ENCODE measurements around the gene SBF2.

The SBF2 gene

DNA sequence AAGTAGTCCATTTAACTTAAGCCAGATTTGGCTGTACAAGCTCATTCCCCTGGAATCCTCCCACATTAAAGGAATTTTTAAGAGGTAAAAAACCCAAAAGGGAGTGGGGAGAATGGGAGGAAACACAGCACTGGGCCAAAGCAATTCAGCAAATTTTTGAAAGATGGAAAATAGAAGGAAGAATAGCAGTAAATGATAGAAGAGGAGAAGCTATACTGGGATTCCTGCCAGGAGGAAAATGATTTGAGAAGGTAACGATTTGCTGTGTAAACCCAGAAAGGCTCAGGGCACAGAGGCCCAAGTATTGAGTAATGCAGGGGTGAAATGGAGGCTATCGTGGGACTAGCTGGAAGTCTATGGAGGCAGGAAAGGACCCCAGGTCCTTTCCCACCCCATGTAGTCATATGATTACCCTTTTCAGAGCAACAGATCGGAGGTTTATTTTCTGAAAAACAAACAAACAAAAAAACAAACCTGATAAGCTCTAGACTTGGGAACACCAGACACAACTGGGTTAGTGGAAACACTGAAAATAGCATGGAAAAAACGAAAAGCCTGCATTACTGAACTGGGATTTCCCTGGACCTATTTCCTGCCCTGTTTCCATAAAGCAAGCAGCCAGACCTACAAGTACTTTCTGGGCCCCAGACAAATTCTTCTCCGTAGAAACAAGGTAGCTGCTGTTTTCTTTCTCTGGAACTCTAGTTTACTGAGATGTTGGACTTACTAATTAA is 490.2 kb downstream of the SBF2 start:
- intact Hi-C loops (cut with DNase I) = no loop called here
- DNase-seq = no peak

DNA sequence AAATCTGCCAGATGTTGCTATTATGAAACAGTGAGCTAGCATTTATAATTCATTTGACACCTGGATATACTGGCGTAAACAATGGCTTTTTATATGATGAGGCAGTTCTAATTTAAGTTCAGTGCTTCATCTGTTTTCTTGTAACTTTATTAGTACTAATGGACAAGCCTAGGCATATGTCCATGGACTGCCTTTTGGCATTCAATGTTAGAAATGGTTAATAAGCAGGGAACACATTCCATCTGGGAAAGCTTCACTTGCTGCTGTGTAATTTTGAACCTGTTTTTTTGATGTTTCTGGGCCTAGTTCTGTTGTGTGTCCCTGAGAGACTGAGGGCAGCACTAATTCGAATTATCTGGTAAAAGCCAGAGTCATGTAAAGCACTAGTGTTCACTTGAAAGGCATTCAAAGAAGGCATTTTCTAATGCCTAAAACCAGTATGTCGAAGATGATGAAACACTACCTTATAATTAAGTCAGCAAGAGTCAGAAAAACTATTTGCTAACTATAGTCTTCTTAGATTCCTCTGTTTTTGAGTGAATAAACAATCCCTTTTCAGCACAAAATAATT is 491.6 kb downstream of the SBF2 start:
- intact Hi-C loops (cut with DNase I) = no loop called here

DNA sequence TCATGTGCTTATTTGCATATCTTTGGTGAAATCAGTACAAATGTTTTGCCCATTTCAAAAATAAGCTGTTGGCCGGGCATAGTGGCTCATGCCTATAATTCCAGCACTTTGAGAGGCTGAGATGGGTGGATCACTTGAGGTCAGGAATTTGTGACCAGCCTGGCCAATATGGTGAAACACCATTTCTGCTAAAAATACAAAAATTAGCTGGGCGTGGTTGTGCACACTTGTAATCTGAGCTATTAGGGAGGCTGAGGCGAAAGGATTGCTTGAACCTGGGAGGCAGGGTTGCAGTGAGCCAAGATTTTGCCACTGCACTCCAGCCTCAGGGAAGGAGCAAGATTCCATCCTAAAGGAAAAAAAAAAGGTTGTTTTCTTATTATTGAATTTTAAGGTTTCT is 494.1 kb downstream of the SBF2 start:
- no peak for DNase-seq
- intact Hi-C loops (cut with DNase I) = no loop called here

More for the DNA sequence above, 491.6 kb downstream of the SBF2 start:
- DNase-seq = no peak

DNA sequence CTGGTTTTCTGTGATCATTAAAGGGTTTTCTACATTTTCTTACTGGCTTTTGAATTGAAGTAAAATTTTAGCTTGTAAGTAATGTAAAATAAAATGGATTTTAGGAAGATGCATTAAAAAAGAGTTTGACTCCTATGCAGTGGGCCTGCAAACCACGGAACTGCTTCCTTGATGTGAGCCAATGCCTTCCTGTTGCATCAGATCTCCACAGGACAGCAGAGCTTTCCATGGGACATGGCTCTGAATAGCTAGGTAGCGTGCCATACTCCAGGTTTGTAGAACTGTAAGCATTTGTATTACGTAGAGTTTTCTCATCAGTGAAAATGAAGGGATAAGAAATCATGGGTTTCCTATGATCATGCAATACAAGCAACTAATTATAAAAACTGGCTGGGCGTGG is 496.7 kb downstream of the SBF2 start:
- intact Hi-C loops (cut with DNase I) = no loop called here
- DNase-seq = no peak

DNA sequence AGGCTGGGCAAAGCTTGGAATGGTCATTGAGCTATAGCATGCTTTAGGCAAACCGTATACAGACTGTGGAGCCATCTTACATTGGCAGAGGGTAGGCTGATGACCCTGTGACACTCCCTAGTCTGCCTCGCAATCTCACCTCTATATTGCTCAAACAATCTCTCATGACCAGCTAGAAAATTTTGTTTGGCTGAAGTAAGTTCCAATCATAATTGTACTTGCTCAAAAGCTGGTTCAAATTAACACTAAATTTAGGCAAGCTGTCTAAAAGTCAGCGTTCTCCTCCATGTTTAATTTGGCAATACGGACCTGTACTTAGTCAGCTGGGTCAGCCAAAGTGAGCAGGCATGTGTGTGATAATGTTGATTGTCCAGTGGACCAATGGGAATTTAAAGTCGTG is 497.2 kb downstream of the SBF2 start:
- DNase-seq = no peak
- intact Hi-C loops (cut with DNase I) = no loop called here

DNA sequence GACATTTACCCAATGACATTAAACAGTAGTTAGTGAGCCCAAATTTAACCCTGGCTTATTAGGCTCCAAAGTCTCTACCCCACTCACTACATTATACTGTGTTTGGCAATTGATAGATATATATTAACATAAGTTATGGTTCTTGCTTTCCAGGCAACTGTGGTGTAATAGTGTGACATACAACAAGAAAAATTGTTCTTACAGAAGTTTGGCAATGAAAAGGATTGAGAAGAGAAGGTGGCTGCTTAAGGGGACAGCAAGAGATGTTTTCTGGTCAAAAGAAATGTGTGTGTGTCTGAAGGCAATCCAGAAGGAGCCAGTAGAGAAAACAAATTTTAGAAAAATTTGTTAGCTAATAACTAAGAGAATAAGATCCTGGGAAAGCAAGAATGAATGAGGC is 497.8 kb downstream of the SBF2 start:
- no peak for DNase-seq
- intact Hi-C loops (cut with DNase I) = no loop called here

DNA sequence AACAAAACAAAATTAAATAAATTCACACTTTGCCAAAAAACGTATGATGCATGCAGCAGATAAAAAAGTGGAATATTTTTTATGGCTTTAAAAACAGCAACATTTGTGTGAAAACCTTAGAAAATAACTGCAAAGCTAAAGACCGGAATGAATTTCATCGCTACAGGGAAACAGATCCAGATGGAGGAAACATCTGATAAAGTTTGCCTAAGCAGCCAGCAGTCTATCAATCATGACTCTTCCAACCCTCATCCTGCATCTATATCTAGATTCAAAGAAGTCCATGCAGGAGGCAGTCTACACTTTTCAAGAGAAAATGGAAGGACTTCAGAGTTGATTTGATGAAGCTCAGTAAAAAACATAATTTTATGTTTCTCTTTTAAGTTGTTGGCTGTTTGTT is 503.3 kb downstream of the SBF2 start:
- intact Hi-C loops (cut with DNase I) = no loop called here
- no peak for DNase-seq

DNA sequence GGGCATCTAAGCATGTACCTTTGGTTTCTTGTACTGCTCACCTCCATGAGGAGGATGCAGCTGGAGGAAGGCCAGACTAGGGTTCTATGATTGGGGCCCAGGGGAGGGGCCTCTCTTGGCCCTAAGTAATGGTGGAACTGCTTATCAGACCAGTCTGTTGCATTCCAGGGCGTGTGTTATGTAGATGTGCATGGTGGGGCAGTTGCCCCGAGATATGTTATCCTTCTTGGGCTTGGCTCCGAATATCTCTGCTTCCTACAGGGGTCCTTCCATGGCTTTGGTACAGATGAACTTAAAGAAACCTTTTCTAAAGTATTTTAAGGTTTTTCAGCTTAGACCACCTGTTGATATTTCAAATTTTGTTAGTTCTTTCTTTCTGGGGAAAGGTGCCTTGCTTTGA is 504.1 kb downstream of the SBF2 start:
- DNase-seq = no peak
- intact Hi-C loops (cut with DNase I) = no loop called here

DNA sequence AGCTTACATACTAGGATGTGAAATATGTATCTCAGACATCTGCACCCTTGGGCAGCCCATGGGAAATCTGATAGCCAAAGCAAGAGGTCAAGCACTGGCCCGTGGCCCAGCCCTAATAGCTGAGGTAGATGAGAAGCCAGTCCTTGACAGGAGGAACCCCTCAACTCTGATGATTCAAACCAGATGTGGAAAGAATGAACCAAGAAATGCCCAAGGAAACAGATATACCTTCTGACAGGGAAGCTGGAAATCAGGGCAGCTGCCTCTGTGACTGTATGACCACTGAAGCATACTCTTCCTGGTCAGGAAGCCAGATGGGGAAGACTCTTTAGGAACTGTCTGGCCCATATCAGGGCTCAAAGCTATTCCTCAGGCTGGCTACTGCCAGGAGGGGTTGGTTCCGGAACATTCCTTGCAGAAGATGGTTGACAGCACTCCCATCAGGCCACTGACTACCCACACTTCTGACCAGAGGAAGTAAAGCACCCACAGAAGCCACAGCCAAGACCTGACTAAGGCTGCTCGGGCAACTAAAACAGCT is 506.0 kb downstream of the SBF2 start:
- peak in 2 of 10 donors; percentile 9 to 73 for DNase-seq
- intact Hi-C loops (cut with DNase I) = no loop called here

DNA sequence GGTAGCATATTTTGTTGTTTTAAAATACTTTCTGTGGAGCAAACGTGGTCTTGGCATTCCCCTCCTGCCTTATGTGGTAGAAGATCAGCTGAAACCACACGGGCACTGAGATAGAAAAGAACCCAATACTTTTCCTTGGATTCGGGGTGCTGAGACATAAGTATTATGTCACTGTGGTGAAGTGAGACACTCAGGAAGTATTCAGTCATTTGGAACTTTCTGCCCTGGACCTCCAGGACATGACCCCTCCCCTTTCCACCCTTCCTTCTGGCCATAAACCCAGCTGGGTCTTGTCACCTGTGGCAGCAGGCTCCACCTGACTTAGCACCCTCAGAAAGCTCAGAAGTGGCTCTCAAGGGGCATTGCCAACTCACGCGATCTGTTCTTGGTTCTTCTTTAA is 506.8 kb downstream of the SBF2 start:
- no peak for DNase-seq
- intact Hi-C loops (cut with DNase I) = no loop called here

DNA sequence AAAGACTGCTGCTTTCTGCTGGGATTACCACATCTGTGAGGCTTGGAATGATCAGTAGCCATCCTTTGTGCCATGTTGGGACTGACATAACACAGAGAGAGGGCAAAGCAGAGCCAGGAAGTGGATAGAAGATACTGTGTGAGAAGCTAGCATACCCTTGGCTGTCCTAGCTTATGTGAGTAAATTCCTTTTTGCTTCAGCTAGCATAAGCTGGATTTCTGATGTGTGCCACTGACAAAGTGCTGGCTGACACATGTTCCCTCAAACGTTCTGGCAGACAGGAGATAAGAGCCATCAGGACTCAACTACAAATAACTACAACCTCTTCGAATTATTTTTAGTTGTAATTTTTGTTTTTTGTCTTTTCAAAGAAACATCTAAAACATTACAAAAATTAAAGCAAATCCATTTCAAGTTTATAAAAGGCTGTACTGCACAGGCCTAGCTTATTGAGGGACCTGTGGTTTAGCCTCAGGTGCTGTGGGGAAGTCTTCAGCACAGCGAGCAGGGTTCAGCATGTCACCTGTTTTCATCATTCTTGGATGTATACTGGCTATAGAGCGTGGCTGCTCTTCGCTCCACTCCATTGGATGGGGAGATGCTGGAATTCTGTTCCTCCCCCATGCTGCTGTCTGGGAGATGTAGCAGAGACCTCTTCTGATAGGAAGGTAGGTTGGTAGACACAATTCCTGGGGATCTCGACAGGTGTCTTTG is 509.3 kb downstream of the SBF2 start:
- no peak for DNase-seq
- intact Hi-C loops (cut with DNase I) = no loop called here

DNA sequence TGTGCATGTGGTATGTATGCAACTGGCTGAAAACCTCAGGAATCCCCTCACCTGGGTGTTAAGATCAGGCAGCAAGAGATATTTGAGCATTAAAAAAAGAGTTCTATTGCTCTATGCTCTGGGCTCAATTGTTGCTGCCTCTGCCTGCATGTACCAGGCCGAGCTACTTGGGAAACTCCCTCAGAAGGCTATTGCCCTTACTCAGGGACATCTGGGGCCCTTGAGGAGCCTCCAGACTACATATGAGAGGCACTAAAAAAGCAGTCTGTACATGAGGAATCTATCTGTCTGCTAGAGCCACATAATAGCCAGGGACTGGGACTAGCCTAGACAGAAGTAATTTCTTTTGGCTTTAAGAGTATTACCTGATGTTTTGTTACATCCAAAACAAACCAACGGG is 510.0 kb downstream of the SBF2 start:
- DNase-seq = no peak
- intact Hi-C loops (cut with DNase I) = no loop called here

DNA sequence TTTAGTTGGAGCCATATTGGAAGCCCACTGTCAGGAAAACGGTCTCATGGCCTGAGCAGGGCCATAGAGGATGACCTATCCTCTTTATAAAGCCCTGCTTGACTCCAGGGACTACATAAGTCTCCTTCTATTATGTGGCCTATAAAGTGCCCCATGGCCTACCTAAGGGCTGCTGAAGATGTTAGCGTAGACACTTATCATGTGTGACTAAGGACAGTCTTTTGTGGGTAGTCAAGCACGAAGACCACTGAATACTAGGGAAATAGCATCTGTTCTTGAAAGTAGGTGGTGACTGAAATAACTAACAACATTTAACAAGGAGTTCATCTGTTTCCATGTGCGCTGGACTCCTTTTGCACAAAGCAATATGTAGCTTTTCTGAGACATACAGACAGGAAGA is 513.1 kb downstream of the SBF2 start:
- DNase-seq = no peak
- intact Hi-C loops (cut with DNase I) = no loop called here

DNA sequence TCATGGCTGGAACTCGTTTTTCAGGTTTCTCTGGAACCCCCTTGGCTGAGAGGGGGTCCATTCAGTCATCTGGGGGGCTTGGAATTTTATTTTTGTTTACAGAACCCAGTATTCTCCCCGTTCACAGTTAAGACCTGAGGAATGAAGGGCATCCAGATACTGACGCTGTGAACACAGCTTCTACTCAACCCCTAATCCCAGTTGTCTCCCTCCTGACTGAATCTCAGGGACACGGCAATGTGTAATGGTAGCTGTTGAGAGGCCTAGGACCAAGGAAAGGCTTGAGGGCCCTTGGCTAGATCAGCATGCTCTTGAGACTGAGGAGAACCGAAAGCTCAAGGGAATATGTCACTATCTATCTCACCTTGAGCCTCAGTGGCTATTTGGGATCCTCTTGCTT is 516.5 kb downstream of the SBF2 start:
- DNase-seq = no peak
- intact Hi-C loops (cut with DNase I) = no loop called here

DNA sequence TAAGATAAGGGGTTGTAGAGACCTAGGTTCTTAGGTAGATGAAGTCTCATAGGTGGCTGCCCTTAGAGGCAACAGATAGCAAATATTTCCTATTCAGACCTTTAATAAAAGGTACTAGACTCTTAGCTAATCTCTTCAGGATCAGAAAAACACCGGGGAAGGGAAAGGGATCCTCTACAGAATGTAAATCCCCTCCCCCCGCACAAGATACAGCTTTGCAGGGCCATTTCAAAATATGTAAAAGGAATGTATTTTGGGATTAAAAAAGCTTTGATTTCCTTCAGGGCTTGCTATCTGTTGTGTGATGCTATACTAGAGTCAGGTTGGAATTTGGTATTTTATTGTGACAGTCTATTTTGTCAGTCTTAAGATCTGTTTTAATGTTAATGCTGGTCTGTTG is 517.0 kb downstream of the SBF2 start:
- no peak for DNase-seq
- intact Hi-C loops (cut with DNase I) = no loop called here

DNA sequence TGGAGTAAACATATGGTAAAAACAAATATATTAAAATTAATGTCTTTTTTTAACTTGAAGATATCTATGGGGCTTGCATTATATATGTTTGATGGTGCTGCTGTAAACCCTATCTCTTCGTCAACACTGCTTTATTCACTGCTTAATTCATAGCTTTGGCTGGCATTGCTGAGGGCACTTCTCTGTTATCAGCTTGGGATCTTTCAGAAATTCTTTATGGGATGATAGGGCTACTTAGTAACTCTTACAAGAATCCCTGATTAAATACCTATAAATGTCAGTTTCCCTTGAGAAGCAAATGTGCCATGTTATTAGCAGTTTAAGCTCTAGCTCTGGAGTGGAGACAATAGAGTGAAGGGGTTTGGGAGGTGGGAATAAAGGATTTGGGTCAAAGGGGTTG is 517.8 kb downstream of the SBF2 start:
- intact Hi-C loops (cut with DNase I) = no loop called here
- DNase-seq = no peak

DNA sequence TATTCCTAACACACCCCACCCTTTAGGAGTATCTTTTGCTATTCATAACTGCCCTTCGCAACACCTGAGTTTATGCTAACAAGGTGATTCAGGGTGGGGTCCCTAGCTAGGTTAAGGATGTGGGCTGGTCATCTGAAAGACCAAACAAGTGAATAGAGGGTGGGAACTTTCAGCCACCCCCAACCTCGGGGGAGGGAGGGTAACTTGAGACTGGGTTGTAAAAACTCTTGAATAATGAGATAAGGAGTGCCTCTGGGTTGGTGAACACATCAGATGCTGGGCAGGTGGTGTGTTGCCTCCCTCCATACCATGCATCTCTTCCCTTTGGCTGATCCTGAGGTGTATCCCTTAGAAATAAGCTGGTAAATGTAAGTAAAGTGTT is 518.6 kb downstream of the SBF2 start:
- intact Hi-C loops (cut with DNase I) = no loop called here
- DNase-seq = no peak

DNA sequence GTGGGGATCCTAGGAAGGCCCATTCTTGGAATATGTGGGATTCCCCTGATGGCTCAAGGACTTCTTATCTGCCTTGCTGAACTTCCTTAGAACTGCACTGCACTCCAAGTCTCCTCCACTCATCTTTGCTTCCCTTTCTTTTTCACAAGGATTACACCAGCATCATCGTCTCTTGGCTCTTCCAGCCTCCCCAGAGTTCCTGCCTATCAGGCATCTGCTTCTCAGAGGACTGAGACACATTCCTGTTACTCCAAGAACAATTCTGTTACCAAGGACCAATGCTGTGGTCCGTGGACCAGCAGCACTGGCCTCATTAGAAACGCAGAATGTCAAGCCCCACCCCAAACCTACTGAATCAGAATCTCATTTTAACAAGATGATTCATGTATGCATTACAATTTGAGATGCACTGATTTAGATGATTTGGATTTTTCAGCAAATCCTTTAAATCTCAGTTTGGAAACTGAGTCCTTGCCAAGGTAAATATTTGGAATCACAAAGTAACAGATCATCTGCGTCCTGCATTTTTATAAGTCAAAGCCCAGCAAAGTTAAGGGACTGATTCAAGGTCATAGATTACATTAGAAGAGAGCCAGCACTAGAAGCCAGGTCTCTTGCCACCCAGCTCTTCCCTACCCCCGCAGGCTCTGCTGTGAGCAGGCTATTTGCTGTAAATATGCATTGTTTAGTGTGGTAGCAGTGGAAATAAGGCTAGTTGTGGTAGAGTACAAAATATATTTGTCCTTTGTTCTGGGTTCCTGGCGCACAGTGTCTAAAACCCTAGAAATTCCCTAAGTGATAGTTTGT is 519.2 kb downstream of the SBF2 start:
- intact Hi-C loops (cut with DNase I) = no loop called here
- no peak for DNase-seq

DNA sequence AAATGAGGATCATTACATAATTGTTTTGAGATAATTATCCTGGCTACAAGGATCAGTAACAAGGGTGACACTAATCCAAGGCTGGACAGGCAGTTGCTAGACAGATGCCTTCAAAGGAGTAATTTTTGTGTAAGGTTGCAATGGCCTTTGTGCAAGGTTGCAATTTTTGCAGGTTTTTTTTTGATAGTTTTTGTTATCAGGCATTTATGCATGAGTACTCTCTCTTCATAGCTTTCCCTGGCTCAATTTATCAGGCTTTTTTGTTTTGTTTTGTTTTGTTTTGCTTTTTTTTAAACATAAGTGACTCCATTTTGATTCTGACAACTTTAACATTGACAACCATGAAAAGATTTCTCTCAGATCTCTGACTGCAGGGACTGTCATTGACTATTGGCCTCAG is 519.9 kb downstream of the SBF2 start:
- intact Hi-C loops (cut with DNase I) = no loop called here
- DNase-seq = no peak

DNA sequence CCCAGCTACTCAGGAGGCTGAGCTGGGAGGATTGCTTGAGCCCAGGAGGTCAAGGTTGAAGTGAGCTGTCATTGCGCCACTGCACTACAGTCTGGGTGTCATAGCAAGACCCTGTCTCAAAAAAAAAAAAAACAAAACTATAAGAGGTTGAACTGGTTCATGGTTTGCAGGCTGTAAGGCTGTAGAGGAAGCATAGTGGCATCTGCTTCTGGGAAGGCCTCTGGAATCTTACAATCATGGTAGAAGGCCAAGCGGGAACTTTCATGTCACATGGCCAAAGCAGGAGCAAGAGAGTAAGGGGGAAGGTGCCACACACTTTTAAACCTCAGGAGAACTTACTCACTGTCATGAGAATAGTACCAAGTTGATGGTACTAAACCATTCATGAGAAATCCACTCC is 520.5 kb downstream of the SBF2 start:
- DNase-seq = no peak
- intact Hi-C loops (cut with DNase I) = no loop called here

DNA sequence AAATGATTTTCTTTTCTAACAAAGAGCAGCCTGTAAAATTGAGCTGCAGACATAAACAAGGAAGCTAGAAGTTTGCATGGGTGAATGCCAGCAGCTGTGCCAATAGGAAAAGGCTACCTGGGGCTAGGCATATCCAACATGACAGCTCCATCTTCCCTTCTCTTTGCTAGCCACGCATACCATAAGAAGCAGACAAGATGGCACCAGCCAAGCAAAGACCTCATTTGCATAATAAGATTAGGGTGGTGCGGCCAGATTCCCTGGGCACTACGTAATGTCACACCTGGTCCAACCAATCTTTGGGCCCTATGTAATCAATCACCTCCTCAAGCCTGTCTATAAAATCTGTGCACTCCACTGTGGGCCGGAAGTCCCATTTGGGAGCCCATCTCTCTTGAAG is 521.8 kb downstream of the SBF2 start:
- DNase-seq = no peak
- intact Hi-C loops (cut with DNase I) = no loop called here
